Lower leg skin (tissue), 4 donors: ENCODE results near the gene GALM. TPM values are rescaled to one million over a fixed set of nuclear protein-coding genes. Genes with fewer than 3 reads are reported as not detected.

ENCODE experiments used
- DNase-seq, 2 donors: peaks; one replicate each; pipeline ENCODE4 v3.0.0-alpha.2; 2019; ENCODE audit warnings: low spot score in 2 of 2
- H3K4me3 ChIP-seq: fragments of 200-600 bp; sonication (generic); 2 replicates; pipeline ENCODE4 v1.5.1; 2017; ENCODE audit warnings: mild to moderate bottlenecking, low read depth; ENCODE audit not compliant: poor library complexity, severe bottlenecking
- POLR2A ChIP-seq, 2 donors: fragments of 450-650 bp; IDR thresholded peaks; one replicate each; pipeline ENCODE4 v1.6.1; 2016 to 2017; ENCODE audit warnings: antibody characterized with exemption in 2 of 2, mild to moderate bottlenecking in 1 of 2, moderate library complexity in 1 of 2
- WGBS, 2 donors: methylation state at CpG; one replicate each; pipeline ENCODE4 v1.1.5; 2018; 5-methylcytosine and 5-hydroxymethylcytosine counted together
- intact Hi-C: fragments of 100-400 bp; cut with DNase I; formaldehyde crosslinking; loops from one replicate; pipeline ENCODE4 v1.15.0; 2023; ENCODE audit warnings: low total_unique reads
- total RNA-seq, 4 donors: library from RNA; depleted of rRNA; stranded (reverse); fragments of >200 nt; gene quantifications; one replicate each; pipeline ENCODE4 v1.1.0, GENCODE V29; 2016
- TF ChIP-seq, protein P1 (sequence below), 3 donors: fragments of 450-650 bp; IDR thresholded peaks; one replicate each; pipeline ENCODE4 v1.5.1; 2016; ENCODE audit warnings: antibody characterized with exemption in 3 of 3, mild to moderate bottlenecking in 3 of 3, moderate library complexity in 2 of 3

The GALM gene
- total RNA-seq, 4 donors from 2014 or later = 4.0 to 12.1 (median 7.0) TPM

- DNase-seq = no peak
- TF ChIP-seq, protein P1, sequence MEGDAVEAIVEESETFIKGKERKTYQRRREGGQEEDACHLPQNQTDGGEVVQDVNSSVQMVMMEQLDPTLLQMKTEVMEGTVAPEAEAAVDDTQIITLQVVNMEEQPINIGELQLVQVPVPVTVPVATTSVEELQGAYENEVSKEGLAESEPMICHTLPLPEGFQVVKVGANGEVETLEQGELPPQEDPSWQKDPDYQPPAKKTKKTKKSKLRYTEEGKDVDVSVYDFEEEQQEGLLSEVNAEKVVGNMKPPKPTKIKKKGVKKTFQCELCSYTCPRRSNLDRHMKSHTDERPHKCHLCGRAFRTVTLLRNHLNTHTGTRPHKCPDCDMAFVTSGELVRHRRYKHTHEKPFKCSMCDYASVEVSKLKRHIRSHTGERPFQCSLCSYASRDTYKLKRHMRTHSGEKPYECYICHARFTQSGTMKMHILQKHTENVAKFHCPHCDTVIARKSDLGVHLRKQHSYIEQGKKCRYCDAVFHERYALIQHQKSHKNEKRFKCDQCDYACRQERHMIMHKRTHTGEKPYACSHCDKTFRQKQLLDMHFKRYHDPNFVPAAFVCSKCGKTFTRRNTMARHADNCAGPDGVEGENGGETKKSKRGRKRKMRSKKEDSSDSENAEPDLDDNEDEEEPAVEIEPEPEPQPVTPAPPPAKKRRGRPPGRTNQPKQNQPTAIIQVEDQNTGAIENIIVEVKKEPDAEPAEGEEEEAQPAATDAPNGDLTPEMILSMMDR (IDR thresholded peaks at IDR 0.05) = no peak
- intact Hi-C loops = no loop called here
- WGBS, 2 donors = 77 to 81% methylated on average over 7 of the region's 7 CpGs
- H3K4me3 ChIP-seq = no peak overlapping the region
Measured at GRCh38 chr2:38648107-38648761, 17.7 kb upstream of the GALM start.

DNA sequence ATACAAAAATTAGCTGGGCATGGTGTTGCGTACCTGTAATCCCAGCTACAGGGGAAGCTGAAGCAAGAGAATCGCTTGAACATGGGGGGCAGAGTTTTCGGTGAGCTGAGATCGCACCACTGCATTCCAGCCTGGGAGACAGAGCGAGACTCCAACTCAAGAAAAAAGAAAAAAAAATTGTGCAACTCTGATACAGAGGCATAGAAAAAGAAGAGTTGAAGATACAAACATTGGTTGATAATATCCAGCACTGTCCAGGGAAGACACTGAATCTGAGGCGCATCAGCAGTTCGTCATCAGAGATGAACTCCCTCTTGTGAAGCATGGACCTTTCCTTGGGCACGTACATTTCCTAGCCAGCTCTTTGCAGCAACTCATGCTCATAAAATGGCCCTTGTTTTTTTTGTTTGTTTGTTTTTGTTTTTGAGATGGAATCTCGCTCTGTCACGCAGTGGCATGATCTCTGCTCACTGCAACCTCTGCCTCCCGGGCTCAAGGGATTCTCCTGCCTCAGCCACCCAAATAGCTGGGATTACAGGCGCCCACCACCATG, 16.7 kb upstream of the GALM start:
- intact Hi-C loops = no loop called here

DNA sequence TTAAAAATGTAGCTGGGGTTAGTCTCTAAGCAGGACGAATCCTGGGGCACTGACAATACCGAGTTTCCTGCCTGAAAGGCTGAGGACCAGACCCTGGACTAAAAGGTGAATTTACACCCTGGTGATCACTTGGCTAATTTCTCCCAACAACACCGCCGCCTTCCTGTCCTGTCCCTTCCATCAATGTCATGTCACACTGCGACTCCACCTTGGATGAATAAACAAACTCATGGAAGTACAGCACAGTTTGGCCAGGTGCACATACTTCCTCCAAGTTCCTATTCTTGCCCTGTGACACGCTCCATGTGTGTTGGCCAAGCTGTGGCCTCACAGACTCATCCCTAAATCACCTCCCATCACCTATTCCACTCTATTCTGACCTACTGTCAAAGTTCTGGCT, 15.9 kb upstream of the GALM start:
- WGBS, 2 donors = 90 to 92% methylated on average over 6 of the region's 6 CpGs
- no peak overlapping the region for H3K4me3 ChIP-seq
- no peak for DNase-seq
- intact Hi-C loops = no loop called here
- TF ChIP-seq, protein P1 (IDR thresholded peaks at IDR 0.05) = no peak
- no peak for TF ChIP-seq POLR2A (IDR thresholded peaks at IDR 0.05)

More for the DNA sequence above, 16.7 kb upstream of the GALM start:
- WGBS, 2 donors = 91 to 95% methylated on average over 12 of the region's 12 CpGs
- no peak overlapping the region for H3K4me3 ChIP-seq
- TF ChIP-seq, protein P1 (IDR thresholded peaks at IDR 0.05) = no peak
- TF ChIP-seq POLR2A (IDR thresholded peaks at IDR 0.05) = no peak
- no peak for DNase-seq

DNA sequence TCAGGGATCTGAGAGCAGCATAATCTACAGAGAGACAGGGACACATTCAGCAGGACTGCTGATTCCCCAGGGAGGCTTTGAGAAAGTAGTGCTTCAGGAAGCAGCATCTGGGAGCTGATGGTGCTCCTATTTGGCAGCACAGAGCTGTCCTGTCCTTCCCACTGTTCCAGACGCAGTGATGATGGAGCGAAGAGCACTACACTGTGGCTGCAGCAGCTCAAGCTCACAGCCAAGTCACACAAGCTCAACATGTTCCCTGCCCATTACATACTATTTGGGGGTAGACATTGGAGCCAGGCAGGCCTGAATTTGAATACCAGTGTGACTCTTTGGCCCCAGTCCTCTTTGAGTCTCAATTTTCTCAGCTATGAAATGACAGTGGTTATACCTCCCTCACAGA, 15.2 kb upstream of the GALM start:
- WGBS, 2 donors = 95 to 100% methylated on average over 2 of the region's 2 CpGs
- DNase-seq = no peak
- H3K4me3 ChIP-seq = no peak overlapping the region
- intact Hi-C loops = no loop called here
- TF ChIP-seq POLR2A (IDR thresholded peaks at IDR 0.05) = no peak
- TF ChIP-seq, protein P1 (IDR thresholded peaks at IDR 0.05) = no peak

DNA sequence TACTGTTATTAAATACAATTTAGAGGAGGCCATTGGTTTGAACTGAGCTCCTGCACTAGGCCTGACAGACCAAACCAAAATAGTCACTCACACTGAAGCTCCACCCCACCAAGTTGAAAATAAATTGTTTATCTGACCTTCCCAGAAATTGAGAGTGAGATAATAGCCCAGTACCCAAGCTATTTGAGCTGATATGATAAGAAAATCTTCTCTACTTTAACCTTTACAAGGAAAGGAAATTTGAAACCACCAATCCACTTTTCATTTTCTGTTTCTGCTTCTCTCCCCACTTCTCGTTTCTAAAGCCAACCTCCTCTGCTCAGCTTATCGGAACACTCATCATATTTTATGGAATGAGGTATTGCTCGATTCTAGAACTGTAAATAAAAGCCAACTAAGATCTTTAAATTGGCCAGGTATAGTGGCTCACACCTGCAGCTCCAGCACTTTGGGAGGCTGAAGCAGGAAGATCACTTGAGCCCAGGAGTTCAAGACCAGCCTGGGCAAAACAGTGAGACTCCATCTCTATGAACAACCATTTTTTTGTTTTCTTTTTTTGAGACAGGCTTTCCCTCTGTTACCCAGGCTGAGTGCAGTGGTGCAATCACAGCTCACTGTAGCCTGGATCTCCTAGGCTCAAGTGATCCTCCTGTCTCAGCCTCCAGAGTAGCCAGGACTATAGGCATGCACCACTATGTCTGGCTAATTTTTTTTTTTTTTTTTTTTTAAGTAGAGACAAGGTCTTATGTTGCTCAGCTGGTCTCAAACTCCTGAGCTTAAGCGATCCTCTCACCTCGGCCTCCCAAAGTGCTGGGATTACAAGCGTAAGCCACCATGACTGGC, 13.3 kb upstream of the GALM start:
- TF ChIP-seq, protein P1 (IDR thresholded peaks at IDR 0.05) = no peak
- TF ChIP-seq POLR2A (IDR thresholded peaks at IDR 0.05) = no peak
- intact Hi-C loops = no loop called here
- WGBS, 2 donors = 80 to 82% methylated on average over 6 of the region's 6 CpGs
- H3K4me3 ChIP-seq = no peak overlapping the region
- DNase-seq = no peak
